GM21786 (cell line): ENCODE data around the gene NEU4.
"Not testable (repeated sequence)": the region's sequence is repeated elsewhere in the genome, so short reads cannot be mapped to it uniquely, and the experiment has no call there.

Experiments
- ATAC-seq: cut with Tn5 transposase; IDR thresholded peaks from one replicate; pipeline ENCODE4 v1.9.1; 2021; ENCODE audit not compliant: unreplicated experiment

Gene NEU4

GRCh38 chr2:241833101-241833663 is 24.2 kb downstream of the NEU4 start:
- ATAC-seq = no peak

GRCh38 chr2:241833756-241834526 is 24.9 kb downstream of the NEU4 start:
- not testable (repeated sequence) for ATAC-seq

- no peak for ATAC-seq
Measured at GRCh38 chr2:241834527-241835210, 25.7 kb downstream of the NEU4 start.

- ATAC-seq = no peak
Measured at GRCh38 chr2:241835611-241836010, 26.6 kb downstream of the NEU4 start.

GRCh38 chr2:241836292-241836691 is 27.3 kb downstream of the NEU4 start:
- no peak for ATAC-seq

- no peak for ATAC-seq
Measured at GRCh38 chr2:241837197-241837965, 28.4 kb downstream of the NEU4 start.

- ATAC-seq = no peak
Measured at GRCh38 chr2:241841181-241842066, 32.4 kb downstream of the NEU4 start.

- no peak for ATAC-seq
Measured at GRCh38 chr2:241842067-241842415, 33.0 kb downstream of the NEU4 start.

GRCh38 chr2:241842620-241843211 is 33.7 kb downstream of the NEU4 start:
- peak; percentile 69 for ATAC-seq

- no peak for ATAC-seq
Measured at GRCh38 chr2:241843321-241844065, 34.5 kb downstream of the NEU4 start.

GRCh38 chr2:241844066-241844728 is 35.2 kb downstream of the NEU4 start:
- ATAC-seq = peak; percentile 43

- ATAC-seq = no peak
Measured at GRCh38 chr2:241844831-241845578, 36.0 kb downstream of the NEU4 start.

- ATAC-seq = no peak
Measured at GRCh38 chr2:241846406-241846805, 37.4 kb downstream of the NEU4 start.

- no peak for ATAC-seq
Measured at GRCh38 chr2:241848761-241849615, 40.0 kb downstream of the NEU4 start.

GRCh38 chr2:241849616-241850543 is 40.9 kb downstream of the NEU4 start:
- ATAC-seq = no peak
